Erythroblast (primary cell): ENCODE results near the gene ATP6V1F.

Experiments used
- DNase-seq, 2 experiments: peaks; one replicate each; lab custom pipeline; 2025; lab: John Stamatoyannopoulos, UW
- GATA1 ChIP-seq: IDR thresholded peaks from 2 replicates; pipeline ENCODE4 v1.6.1; 2011; ENCODE audit warnings: low read depth, mild to moderate bottlenecking, control low read depth, low read length, moderate library complexity
- POLR2A ChIP-seq: IDR thresholded peaks from 2 replicates; pipeline ENCODE4 v1.6.1; 2011; ENCODE audit warnings: mild to moderate bottlenecking, low read length

The ATP6V1F gene

DNA sequence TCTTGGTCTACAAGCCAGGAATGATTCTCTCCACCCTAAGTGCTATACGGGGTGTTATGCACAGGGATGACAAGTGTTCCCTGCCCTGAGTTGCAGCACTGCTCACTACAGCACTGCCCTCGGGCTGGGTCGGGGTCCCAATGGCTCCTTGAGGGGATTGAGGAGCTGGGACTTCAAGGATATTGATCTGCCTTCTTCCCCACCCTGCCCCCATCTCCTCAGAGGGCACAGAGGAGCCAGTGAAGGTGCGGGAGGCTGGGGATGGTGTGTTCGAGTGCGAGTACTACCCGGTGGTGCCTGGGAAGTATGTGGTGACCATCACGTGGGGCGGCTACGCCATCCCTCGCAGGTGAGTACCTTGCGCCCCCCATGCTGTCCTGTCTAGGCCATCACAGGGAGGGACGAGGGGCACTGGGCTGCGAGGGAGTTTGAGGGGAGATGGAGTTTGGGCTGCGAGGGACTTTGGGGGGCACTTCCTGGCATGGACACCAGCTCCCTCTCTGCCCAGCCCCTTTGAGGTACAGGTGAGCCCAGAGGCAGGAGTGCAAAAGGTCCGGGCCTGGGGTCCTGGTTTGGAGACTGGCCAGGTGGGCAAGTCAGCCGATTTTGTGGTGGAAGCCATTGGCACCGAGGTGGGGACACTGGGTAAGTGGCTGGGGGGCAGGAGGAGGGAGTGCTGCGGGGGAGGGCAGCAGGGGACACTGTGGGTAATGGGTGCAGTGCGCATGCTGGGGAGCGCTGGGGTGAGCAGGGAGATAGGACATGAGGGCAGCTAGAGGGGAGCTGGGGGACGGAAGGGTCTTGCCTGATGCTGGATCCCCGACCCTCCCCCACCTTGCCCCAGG is 22.1 kb upstream of the ATP6V1F start:
- no peak for DNase-seq
- TF ChIP-seq POLR2A = no peak
- no peak for TF ChIP-seq GATA1

DNA sequence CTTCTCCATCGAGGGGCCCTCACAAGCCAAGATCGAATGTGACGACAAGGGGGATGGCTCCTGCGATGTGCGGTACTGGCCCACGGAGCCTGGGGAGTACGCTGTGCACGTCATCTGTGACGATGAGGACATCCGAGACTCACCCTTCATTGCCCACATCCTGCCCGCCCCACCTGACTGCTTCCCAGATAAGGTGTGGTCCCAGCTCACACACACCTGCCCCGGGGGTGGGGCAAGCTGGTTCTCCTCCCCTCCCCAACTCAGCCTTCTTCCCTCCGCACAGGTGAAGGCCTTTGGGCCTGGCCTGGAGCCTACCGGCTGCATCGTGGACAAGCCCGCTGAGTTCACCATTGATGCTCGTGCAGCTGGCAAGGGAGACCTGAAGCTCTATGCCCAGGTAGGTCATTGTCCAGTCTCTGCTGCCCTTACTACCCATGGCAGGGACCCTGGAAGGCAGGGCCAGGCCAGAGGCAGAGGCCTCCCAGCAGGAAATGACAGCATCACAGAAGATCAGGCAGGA is 21.4 kb upstream of the ATP6V1F start:
- TF ChIP-seq GATA1 (no peak), POLR2A (no peak)
- DNase-seq = no peak

DNA sequence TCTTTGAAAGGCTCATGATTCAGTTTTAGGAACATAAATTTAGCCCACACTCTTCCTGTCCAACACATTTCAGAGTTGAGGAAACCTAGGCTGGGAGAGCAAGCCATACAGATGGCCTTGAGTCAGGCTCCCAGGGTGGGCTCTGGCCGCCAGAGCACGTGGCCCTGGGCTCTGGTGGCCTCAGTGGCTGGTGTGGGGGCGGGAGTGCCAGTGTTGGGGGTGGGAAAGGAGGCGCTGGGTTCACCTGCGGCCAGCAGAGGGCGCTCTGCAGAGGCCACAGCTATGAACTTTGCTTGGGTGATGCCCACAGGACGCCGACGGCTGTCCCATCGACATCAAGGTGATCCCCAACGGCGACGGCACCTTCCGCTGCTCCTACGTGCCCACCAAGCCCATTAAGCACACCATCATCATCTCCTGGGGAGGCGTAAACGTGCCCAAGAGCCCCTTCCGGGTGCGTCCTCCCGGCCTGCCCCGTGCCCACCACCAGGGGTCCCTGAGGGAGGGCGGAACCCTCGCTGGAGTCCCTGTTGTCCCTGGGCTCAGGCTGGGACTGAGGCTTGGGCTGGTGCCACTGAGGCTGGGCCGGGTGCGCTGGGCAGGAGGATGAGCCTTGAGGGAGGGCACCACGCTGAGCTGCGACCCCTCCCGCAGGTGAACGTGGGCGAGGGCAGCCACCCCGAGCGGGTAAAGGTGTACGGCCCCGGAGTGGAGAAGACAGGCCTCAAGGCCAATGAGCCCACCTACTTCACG is 20.6 kb upstream of the ATP6V1F start:
- TF ChIP-seq GATA1 (no peak), POLR2A (no peak)
- DNase-seq = peak; percentile 58 to 76

DNA sequence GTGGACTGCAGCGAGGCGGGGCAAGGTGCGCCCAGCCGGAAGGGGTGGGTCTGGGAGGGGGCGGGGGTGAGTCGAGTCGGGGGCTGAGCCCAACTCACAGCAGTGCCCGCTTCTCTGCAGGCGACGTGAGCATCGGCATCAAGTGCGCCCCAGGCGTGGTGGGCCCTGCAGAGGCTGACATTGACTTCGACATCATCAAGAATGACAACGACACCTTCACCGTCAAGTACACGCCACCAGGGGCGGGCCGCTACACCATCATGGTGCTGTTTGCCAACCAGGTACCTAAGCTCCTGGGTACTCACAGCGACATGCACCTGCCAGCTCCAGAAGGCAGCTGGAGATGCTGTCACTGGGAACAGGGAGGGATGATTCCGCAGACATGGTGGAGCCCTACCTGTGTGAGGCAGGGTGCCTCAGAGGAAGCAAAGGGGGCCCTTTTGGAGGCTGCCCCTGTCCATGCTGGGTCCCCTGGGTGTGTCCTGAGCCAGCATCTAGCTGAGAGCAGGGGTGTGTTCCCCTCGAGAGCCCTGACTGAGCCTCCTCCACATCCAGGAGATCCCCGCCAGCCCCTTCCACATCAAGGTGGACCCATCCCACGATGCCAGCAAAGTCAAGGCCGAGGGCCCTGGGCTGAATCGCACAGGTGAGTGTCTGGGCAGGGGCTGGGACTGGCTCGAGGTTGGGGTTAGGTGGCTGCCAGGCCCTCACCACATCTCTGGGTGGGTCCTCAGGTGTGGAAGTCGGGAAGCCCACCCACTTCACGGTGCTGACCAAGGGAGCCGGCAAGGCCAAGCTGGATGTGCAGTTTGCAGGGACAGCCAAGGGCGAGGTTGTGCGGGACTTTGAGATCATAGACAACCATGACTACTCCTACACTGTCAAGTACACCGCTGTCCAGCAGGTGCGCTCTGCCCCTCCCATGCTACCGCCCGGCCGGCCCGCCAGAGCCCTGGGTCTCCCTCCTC is 19.7 kb upstream of the ATP6V1F start:
- TF ChIP-seq GATA1 (no peak), POLR2A (no peak)
- DNase-seq = no peak

DNA sequence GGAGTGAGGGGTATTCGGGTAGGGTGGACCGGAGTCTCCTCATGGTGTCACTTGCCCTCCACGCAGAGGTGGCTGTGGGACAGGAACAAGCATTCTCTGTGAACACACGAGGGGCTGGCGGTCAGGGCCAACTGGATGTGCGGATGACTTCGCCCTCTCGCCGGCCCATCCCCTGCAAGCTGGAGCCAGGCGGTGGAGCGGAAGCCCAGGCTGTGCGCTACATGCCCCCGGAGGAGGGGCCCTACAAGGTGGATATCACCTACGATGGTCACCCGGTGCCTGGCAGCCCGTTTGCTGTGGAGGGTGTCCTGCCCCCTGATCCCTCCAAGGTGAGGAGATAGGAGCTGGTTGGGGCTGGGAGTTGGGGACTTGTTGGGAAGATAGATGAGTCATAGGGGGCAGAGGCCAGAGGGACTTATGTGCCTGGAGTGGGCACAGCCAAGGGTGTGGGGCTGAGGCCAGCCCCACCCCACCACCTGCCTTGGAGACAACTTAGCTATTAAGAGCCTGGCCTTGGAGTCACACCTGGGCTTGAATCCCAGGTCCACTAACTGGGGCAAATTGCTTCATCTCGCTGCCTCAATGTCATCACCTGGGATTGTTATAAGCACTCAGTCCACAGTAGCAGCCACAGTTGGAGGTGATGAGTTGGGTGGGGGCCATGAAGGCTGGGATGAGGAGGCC is 18.6 kb upstream of the ATP6V1F start:
- TF ChIP-seq POLR2A = no peak
- no peak for TF ChIP-seq GATA1
- DNase-seq = no peak

DNA sequence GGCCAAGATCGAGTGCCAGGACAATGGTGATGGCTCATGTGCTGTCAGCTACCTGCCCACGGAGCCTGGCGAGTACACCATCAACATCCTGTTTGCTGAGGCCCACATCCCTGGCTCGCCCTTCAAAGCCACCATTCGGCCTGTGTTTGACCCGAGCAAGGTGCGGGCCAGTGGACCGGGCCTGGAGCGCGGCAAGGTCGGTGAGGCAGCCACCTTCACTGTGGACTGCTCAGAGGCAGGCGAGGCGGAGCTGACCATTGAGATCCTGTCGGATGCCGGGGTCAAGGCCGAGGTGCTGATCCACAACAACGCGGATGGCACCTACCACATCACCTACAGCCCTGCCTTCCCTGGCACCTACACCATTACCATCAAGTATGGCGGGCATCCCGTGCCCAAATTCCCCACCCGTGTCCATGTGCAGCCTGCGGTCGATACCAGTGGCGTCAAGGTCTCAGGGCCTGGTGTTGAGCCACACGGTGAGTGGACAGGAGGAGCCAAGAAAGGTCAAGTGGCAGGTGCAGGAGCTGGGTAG is 17.8 kb upstream of the ATP6V1F start:
- DNase-seq = no peak
- no peak for TF ChIP-seq GATA1
- TF ChIP-seq POLR2A = no peak

DNA sequence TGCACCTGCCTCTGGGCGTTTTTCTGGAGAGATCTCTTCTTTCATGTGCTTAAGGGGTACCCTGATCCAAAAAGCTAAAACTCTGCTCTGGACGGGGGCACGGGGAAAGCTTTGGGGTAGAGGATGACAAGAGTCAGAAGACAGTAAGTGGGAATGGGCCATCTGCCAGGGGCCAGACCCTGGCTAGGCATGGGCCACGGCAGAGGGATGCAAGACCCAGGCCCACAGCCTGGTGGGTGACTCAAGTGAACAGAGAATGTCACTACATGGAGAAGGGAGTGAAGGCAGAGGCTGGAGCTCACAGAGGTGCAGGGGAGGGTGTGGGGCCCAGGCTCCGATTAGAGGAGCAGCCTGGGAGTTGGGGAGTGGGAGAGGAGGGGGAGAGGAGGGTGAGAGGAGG is 17.2 kb upstream of the ATP6V1F start:
- TF ChIP-seq POLR2A = no peak
- DNase-seq = no peak

DNA sequence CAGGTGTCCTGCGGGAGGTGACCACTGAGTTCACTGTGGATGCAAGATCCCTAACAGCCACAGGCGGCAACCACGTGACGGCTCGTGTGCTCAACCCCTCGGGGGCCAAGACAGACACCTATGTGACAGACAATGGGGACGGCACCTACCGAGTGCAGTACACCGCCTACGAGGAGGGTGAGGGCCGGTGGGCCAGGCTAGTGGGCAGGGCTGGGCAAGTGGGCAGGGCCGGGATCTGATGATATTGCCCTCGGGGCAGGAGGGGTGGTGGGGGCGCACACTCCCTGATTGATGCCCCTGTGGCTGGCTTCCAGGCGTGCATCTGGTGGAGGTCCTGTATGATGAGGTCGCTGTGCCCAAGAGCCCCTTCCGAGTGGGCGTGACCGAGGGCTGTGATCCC is 16.7 kb upstream of the ATP6V1F start:
- TF ChIP-seq POLR2A = no peak
- TF ChIP-seq GATA1 = no peak
- DNase-seq = no peak

DNA sequence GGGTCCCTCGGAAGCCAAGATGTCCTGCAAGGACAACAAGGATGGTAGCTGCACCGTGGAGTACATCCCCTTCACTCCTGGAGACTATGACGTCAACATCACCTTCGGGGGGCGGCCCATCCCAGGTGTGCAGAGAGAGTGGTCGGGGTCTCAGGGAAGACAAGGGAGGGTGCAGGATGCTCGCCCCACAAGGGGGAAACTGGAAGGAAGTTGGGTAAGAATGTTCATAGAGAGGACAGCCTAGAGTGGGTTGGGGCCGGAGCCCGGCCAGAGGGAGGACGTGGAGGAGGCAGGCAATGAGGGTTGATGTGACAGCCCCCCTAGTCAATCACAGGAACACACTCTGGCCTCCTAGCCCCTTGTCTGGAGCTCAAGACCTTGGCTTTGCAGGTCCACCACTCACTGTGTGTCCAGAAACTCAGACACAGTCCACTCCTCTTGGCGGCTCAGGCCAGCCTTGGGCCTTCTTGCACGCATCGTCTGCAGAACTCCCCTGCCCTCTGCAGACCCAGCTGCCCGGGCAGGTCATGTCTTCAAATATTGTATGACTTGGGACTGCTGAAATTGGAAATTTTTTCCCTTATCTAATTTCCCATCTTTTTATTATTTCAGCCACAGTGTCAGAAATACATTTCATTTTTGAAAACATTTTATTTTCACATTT is 15.7 kb upstream of the ATP6V1F start:
- no peak for DNase-seq
- TF ChIP-seq GATA1 (no peak), POLR2A (no peak)

DNA sequence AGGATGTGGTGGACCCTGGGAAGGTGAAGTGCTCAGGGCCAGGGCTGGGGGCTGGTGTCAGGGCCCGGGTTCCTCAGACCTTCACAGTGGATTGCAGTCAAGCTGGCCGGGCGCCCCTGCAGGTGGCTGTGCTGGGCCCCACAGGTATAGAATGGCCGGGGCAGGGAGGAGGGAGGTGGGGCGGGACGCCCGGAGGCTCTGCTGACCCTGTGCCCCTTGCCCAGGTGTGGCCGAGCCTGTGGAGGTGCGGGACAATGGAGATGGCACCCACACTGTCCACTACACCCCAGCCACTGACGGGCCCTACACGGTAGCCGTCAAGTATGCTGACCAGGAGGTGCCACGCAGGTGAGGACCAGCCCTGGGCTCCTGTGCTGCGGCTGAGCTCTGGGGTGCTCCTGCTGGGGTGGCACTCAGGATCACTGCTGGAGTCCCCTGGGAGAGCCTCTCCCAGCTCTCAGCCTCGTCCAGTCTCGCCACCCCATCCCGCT is 14.9 kb upstream of the ATP6V1F start:
- no peak for DNase-seq
- TF ChIP-seq POLR2A = no peak
- TF ChIP-seq GATA1 = no peak

DNA sequence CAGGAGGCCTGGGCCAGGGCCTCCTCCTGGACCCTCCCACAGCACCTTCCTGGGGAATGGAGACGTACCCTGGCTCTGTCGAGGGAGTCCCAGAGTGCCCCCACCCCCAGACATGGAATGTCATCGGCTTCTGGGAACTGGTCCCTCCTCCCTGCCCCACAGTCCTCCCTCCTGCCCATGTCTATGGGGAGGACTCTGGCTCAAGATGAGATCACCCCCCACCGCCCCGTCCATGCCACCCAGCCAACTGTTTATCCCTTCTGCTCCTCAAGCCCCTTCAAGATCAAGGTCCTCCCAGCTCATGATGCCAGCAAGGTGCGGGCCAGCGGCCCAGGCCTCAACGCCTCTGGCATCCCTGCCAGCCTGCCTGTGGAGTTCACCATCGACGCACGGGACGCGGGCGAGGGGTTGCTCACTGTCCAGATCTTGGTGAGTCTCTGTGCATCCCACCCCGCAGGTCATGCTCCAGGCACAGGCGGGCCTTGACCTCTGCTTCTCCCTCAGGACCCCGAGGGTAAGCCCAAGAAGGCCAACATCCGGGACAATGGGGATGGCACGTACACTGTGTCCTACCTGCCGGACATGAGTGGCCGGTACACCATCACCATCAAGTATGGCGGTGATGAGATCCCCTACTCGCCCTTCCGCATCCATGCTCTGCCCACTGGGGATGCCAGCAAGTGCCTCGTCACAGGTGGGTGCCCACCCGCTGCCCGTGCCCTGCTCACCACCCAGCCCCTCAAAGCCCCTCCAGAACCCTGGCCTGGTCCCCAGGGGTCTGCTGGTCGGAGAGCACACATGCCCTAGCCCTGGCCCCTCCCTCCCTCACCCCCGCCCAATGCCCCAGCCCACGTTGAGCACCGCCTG is 14.1 kb upstream of the ATP6V1F start:
- DNase-seq = no peak
- no peak for TF ChIP-seq POLR2A
- TF ChIP-seq GATA1 = no peak

DNA sequence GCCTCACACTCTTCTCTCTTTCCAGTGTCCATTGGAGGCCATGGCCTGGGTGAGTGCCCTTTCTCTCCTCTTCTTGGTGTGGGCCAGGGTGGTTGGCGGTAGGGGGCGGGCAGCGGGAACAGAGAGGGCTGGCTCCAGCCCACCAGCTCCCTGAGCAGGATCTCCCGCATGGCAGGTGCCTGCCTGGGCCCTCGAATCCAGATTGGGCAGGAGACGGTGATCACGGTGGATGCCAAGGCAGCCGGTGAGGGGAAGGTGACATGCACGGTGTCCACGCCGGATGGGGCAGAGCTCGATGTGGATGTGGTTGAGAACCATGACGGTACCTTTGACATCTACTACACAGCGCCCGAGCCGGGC is 13.5 kb upstream of the ATP6V1F start:
- no peak for DNase-seq
- TF ChIP-seq GATA1 = no peak
- TF ChIP-seq POLR2A = no peak
